ENCODE results near the gene CNKSR3. TPM values are rescaled to one million over a fixed set of nuclear protein-coding genes. Genes with fewer than 3 reads are reported as not detected.

CNKSR3 gene
- total RNA-seq, 1 donor, result 0.31 TPM

- no peaks in the 10 kb centered on the region for H3K27me3 ChIP-seq (ENCODE audit: insufficient read depth, low read length)
Measured at GRCh38 chr6:154414021-154414813, 96.3 kb downstream of the CNKSR3 start.

GRCh38 chr6:154412106-154412820 is 98.2 kb downstream of the CNKSR3 start:
- no peaks in the 10 kb centered on the region for H3K27me3 ChIP-seq (ENCODE audit: insufficient read depth, low read length)
- no peaks in the 10 kb centered on the region for H3K4me1 ChIP-seq (ENCODE audit: insufficient read depth, low read length)
- H3K4me3 ChIP-seq (ENCODE audit: low read length), result no peak overlapping the region
- no peaks in the 10 kb centered on the region for H3K9me3 ChIP-seq (ENCODE audit: low read depth, low read length)

More at GRCh38 chr6:154414021-154414813, 96.3 kb downstream of the CNKSR3 start:
- Histone ChIP-seq H3K4me3 (ENCODE audit: low read length) (no peak overlapping the region), H3K4me1 (ENCODE audit: insufficient read depth, low read length) (no peaks in the 10 kb centered on the region), H3K9me3 (ENCODE audit: low read depth, low read length) (no peaks in the 10 kb centered on the region)

- no peaks in the 10 kb centered on the region for H3K27me3 ChIP-seq (ENCODE audit: insufficient read depth, low read length)
- no peak overlapping the region for H3K4me3 ChIP-seq (ENCODE audit: low read length)
- H3K4me1 ChIP-seq (ENCODE audit: insufficient read depth, low read length), result no peaks in the 10 kb centered on the region
- no peaks in the 10 kb centered on the region for H3K9me3 ChIP-seq (ENCODE audit: low read depth, low read length)
Measured at GRCh38 chr6:154411076-154411475, 99.4 kb downstream of the CNKSR3 start.

- H3K4me1 ChIP-seq (ENCODE audit: insufficient read depth, low read length), result no peaks in the 10 kb centered on the region
Measured at GRCh38 chr6:154410619-154411072, 99.8 kb downstream of the CNKSR3 start.

GRCh38 chr6:154408891-154409500 is 101.5 kb downstream of the CNKSR3 start:
- Histone ChIP-seq H3K4me1 (ENCODE audit: insufficient read depth, low read length) (no peaks in the 10 kb centered on the region), H3K9me3 (ENCODE audit: low read depth, low read length) (no peaks in the 10 kb centered on the region), H3K27me3 (ENCODE audit: insufficient read depth, low read length) (no peaks in the 10 kb centered on the region), H3K4me3 (ENCODE audit: low read length) (no peak overlapping the region)

More at GRCh38 chr6:154410619-154411072, 99.8 kb downstream of the CNKSR3 start:
- no peaks in the 10 kb centered on the region for H3K9me3 ChIP-seq (ENCODE audit: low read depth, low read length)
- H3K4me3 ChIP-seq (ENCODE audit: low read length), result no peak overlapping the region
- no peaks in the 10 kb centered on the region for H3K27me3 ChIP-seq (ENCODE audit: insufficient read depth, low read length)

GRCh38 chr6:154407440-154407839 is 103.0 kb downstream of the CNKSR3 start:
- H3K27me3 ChIP-seq (ENCODE audit: insufficient read depth, low read length), result no peaks in the 10 kb centered on the region
- H3K4me3 ChIP-seq (ENCODE audit: low read length), result no peak overlapping the region
- H3K4me1 ChIP-seq (ENCODE audit: insufficient read depth, low read length), result no peaks in the 10 kb centered on the region
- no peaks in the 10 kb centered on the region for H3K9me3 ChIP-seq (ENCODE audit: low read depth, low read length)

GRCh38 chr6:154406869-154407268 is 103.6 kb downstream of the CNKSR3 start:
- no peaks in the 10 kb centered on the region for H3K4me1 ChIP-seq (ENCODE audit: insufficient read depth, low read length)
- H3K9me3 ChIP-seq (ENCODE audit: low read depth, low read length), result no peaks in the 10 kb centered on the region
- no peak overlapping the region for H3K4me3 ChIP-seq (ENCODE audit: low read length)
- H3K27me3 ChIP-seq (ENCODE audit: insufficient read depth, low read length), result no peaks in the 10 kb centered on the region

- H3K4me1 ChIP-seq (ENCODE audit: insufficient read depth, low read length), result no peaks in the 10 kb centered on the region
- no peak overlapping the region for H3K4me3 ChIP-seq (ENCODE audit: low read length)
- no peaks in the 10 kb centered on the region for H3K9me3 ChIP-seq (ENCODE audit: low read depth, low read length)
- no peaks in the 10 kb centered on the region for H3K27me3 ChIP-seq (ENCODE audit: insufficient read depth, low read length)
Measured at GRCh38 chr6:154406301-154406700, 104.2 kb downstream of the CNKSR3 start.

- Histone ChIP-seq H3K9me3 (ENCODE audit: low read depth, low read length) (no peaks in the 10 kb centered on the region), H3K4me1 (ENCODE audit: insufficient read depth, low read length) (no peaks in the 10 kb centered on the region), H3K4me3 (ENCODE audit: low read length) (no peak overlapping the region), H3K27me3 (ENCODE audit: insufficient read depth, low read length) (no peaks in the 10 kb centered on the region)
Measured at GRCh38 chr6:154404791-154405400, 105.6 kb downstream of the CNKSR3 start.

- no peak overlapping the region for H3K4me3 ChIP-seq (ENCODE audit: low read length)
- no peaks in the 10 kb centered on the region for H3K4me1 ChIP-seq (ENCODE audit: insufficient read depth, low read length)
Measured at GRCh38 chr6:154403788-154404187, 106.7 kb downstream of the CNKSR3 start.

GRCh38 chr6:154402081-154402780 is 108.3 kb downstream of the CNKSR3 start:
- Histone ChIP-seq H3K4me1 (ENCODE audit: insufficient read depth, low read length) (no peaks in the 10 kb centered on the region), H3K4me3 (ENCODE audit: low read length) (no peak overlapping the region), H3K27me3 (ENCODE audit: insufficient read depth, low read length) (no peaks in the 10 kb centered on the region), H3K9me3 (ENCODE audit: low read depth, low read length) (no peaks in the 10 kb centered on the region)

More at GRCh38 chr6:154403788-154404187, 106.7 kb downstream of the CNKSR3 start:
- Histone ChIP-seq H3K9me3 (ENCODE audit: low read depth, low read length) (no peaks in the 10 kb centered on the region), H3K27me3 (ENCODE audit: insufficient read depth, low read length) (no peaks in the 10 kb centered on the region)

- no peaks in the 10 kb centered on the region for H3K9me3 ChIP-seq (ENCODE audit: low read depth, low read length)
Measured at GRCh38 chr6:154399097-154399496, 111.4 kb downstream of the CNKSR3 start.

GRCh38 chr6:154397491-154398195 is 112.8 kb downstream of the CNKSR3 start:
- H3K4me1 ChIP-seq (ENCODE audit: insufficient read depth, low read length), result no peaks in the 10 kb centered on the region
- H3K27me3 ChIP-seq (ENCODE audit: insufficient read depth, low read length), result no peaks in the 10 kb centered on the region
- no peaks in the 10 kb centered on the region for H3K9me3 ChIP-seq (ENCODE audit: low read depth, low read length)
- H3K4me3 ChIP-seq (ENCODE audit: low read length), result no peak overlapping the region

More at GRCh38 chr6:154399097-154399496, 111.4 kb downstream of the CNKSR3 start:
- no peaks in the 10 kb centered on the region for H3K27me3 ChIP-seq (ENCODE audit: insufficient read depth, low read length)
- no peak overlapping the region for H3K4me3 ChIP-seq (ENCODE audit: low read length)
- no peaks in the 10 kb centered on the region for H3K4me1 ChIP-seq (ENCODE audit: insufficient read depth, low read length)

GRCh38 chr6:154395878-154396277 is 114.6 kb downstream of the CNKSR3 start:
- Histone ChIP-seq H3K4me3 (ENCODE audit: low read length) (no peak overlapping the region), H3K4me1 (ENCODE audit: insufficient read depth, low read length) (no peaks in the 10 kb centered on the region), H3K9me3 (ENCODE audit: low read depth, low read length) (no peaks in the 10 kb centered on the region), H3K27me3 (ENCODE audit: insufficient read depth, low read length) (no peaks in the 10 kb centered on the region)
